HTERT RPE-1 (cell line): ENCODE data around the gene ARHGAP6.

ENCODE experiments used
- in situ Hi-C: fragments of 300-500 bp; cut with MboI; formaldehyde crosslinking; loops from 4 replicates; pipeline ENCODE4 v1.14.3; 2020; ENCODE audit warnings: low sequenced_read_pairs

Gene ARHGAP6

GRCh38 chrX:11190745-11191510 is 474.8 kb downstream of the ARHGAP6 start:
- in situ Hi-C loops, result no loop called here

GRCh38 chrX:11189097-11189496 is 476.6 kb downstream of the ARHGAP6 start:
- in situ Hi-C loops, result no loop called here

- in situ Hi-C loops, result no loop called here
Observed at GRCh38 chrX:11188664-11189063, 477.1 kb downstream of the ARHGAP6 start.

GRCh38 chrX:11187001-11187400 is 478.7 kb downstream of the ARHGAP6 start:
- in situ Hi-C loops, result no loop called here

GRCh38 chrX:11185861-11186260 is 479.9 kb downstream of the ARHGAP6 start:
- in situ Hi-C loops, result no loop called here

GRCh38 chrX:11180571-11180970 is 485.1 kb downstream of the ARHGAP6 start:
- in situ Hi-C loops, result no loop called here

GRCh38 chrX:11172415-11172814 is 493.3 kb downstream of the ARHGAP6 start:
- in situ Hi-C loops, result no loop called here

GRCh38 chrX:11171956-11172355 is 493.8 kb downstream of the ARHGAP6 start:
- in situ Hi-C loops, result no loop called here

- in situ Hi-C loops, result no loop called here
Observed at GRCh38 chrX:11164433-11164832, 501.3 kb downstream of the ARHGAP6 start.

GRCh38 chrX:11159149-11159548 is 506.6 kb downstream of the ARHGAP6 start:
- in situ Hi-C loops, result no loop called here

- in situ Hi-C loops, result no loop called here
Observed at GRCh38 chrX:11151799-11152559, 513.7 kb downstream of the ARHGAP6 start.

- in situ Hi-C loops, result no loop called here
Observed at GRCh38 chrX:11148401-11148800, 517.3 kb downstream of the ARHGAP6 start.

GRCh38 chrX:11146411-11146810 is 519.3 kb downstream of the ARHGAP6 start:
- in situ Hi-C loops, result no loop called here

GRCh38 chrX:11143931-11144678 is 521.6 kb downstream of the ARHGAP6 start:
- in situ Hi-C loops, result no loop called here

GRCh38 chrX:11138498-11139390 is 527.0 kb downstream of the ARHGAP6 start:
- in situ Hi-C loops, result no loop called here

GRCh38 chrX:11137543-11138139 is 528.1 kb downstream of the ARHGAP6 start:
- in situ Hi-C loops, result no loop called here

GRCh38 chrX:11135564-11136185 is 530.0 kb downstream of the ARHGAP6 start:
- in situ Hi-C loops, result no loop called here

GRCh38 chrX:11131146-11131545 is 534.6 kb downstream of the ARHGAP6 start:
- in situ Hi-C loops, result no loop called here

GRCh38 chrX:11130136-11130535 is 535.6 kb downstream of the ARHGAP6 start:
- in situ Hi-C loops, result no loop called here
